H1 (cell line): ENCODE results near the gene ANKRD13B. TPM values are rescaled to one million over a fixed set of nuclear protein-coding genes. Genes with fewer than 3 reads are reported as not detected.
A peak's percentile ranks its signal among the peaks of the same experiment; 100 is the strongest.

Source experiments
- ASH2L ChIP-seq: fragments of 200-600, 300-600 bp; sonication (generic); IDR thresholded peaks from one replicate; pipeline ENCODE4 v1.7.1; 2017; ENCODE audit warnings: low read length
- CHD7 ChIP-seq: fragments of 300-600 bp; sonication (generic); IDR thresholded peaks from 2 replicates; pipeline ENCODE4 v1.7.1; 2012; ENCODE audit warnings: low read length, moderate library complexity, mild to moderate bottlenecking, inconsistent platforms; ENCODE audit not compliant: insufficient replicate concordance
- CTBP2 ChIP-seq: IDR thresholded peaks from 2 replicates; pipeline ENCODE4 v1.7.0; 2011; ENCODE audit warnings: borderline replicate concordance, mild to moderate bottlenecking, moderate library complexity, mixed read lengths, low read length; ENCODE audit not compliant: insufficient read depth, insufficient read length
- E2F6 ChIP-seq: IDR thresholded peaks from 2 replicates; pipeline ENCODE4 v1.6.1; 2012; ENCODE audit warnings: inconsistent platforms
- EZH2 ChIP-seq: fragments of 200-600 bp; sonication (generic); IDR thresholded peaks from 2 replicates; pipeline ENCODE4 v1.7.1; 2012; ENCODE audit warnings: low read depth, mild to moderate bottlenecking, moderate library complexity, low read length, inconsistent platforms; ENCODE audit not compliant: severe bottlenecking
- KDM4A ChIP-seq: IDR thresholded peaks from one replicate; pipeline ENCODE4 v1.7.1; 2012; ENCODE audit warnings: low read depth, mild to moderate bottlenecking, moderate library complexity, low read length, inconsistent platforms; ENCODE audit not compliant: severe bottlenecking
- PHF8 ChIP-seq: fragments of 200-600 bp; sonication (generic); conservative IDR thresholded peaks from 2 replicates; pipeline ENCODE4 v1.7.1; 2012; ENCODE audit warnings: low read depth, mild to moderate bottlenecking, inconsistent platforms, low read length, moderate library complexity
- POLR2A ChIP-seq, 2 experiments: IDR thresholded peaks; 1 replicate in 1 of 2; 2 replicates in 1 of 2; pipeline ENCODE4 v1.6.1; 2011; ENCODE audit warnings: low read depth in 2 of 2, low read length in 2 of 2, mild to moderate bottlenecking in 2 of 2; ENCODE audit errors: control extremely low read depth in 1 of 2
- RFX5 ChIP-seq: IDR thresholded peaks from 2 replicates; pipeline ENCODE4 v1.6.1; 2011; ENCODE audit warnings: low read depth, low read length, improper control_type of control experiment, borderline replicate concordance
- TAF7 ChIP-seq: optimal IDR thresholded peaks from 2 replicates; pipeline ENCODE3; 2011; ENCODE audit warnings: low read depth, mild to moderate bottlenecking, inconsistent platforms, low read length, moderate library complexity, borderline replicate concordance
- polyA plus RNA-seq, 7 experiments: library from polyadenylated mRNA; depleted of rRNA in 3 of 7; stranded (reverse) in 5 of 7; unstranded in 2 of 7; fragments of >200 nt in 5 of 7; fragments of 200-250 nt in 2 of 7; gene quantifications; 1 replicate in 5 of 7; 2 replicates in 1 of 7; 4 replicates in 1 of 7; pipeline versions ENCODE4 v1.2.1 to v1.2.3, GENCODE V29; 2011 to 2013; ENCODE audit warnings: missing spikeins in 2 of 7, mixed read lengths in 2 of 7
- total RNA-seq: library from RNA; stranded (reverse); fragmentation: NEBNext Ultra II Directional; extraction: Animal tissue kit (Norgen Biotek cat#: 25700); gene quantifications from 2 replicates; pipeline ENCODE4 v1.2.1, GENCODE V29; 2021

ANKRD13B gene
- total and polyA plus RNA-seq, 2 of the 8 experiments (the other 6 are each of a cell fraction or from before 2014, with no cell fraction given): 16.4 to 48.5 TPM

GRCh38 chr17:29591146-29591736 is 1.7 kb upstream of the ANKRD13B start (continued):
- TF ChIP-seq E2F6 (peak; percentile 93), TAF7 (no peak), POLR2A (IDR thresholded peaks at IDR 0.05; ENCODE audit: control extremely low read depth in 1 of 2, low read depth in 2 of 2, low read length in 2 of 2) (peak in 1 of 2 experiments; percentile 24; a peak in 1 of 3 replicates), ASH2L (peak; percentile 87), EZH2 (no peak), CHD7 (peak; percentile 45), PHF8 (0 out of 2 replicates have a peak, but pooled peaks have one; percentile 42), RFX5 (no peak), KDM4A (peak; percentile 95), CTBP2 (peak; percentile 80)
